Stimulated activated CD4-positive, alpha-beta T cell treated with anti-CD3 and anti-CD28 coated beads, Interleukin-4, amount 100 ng/mL, for 24 hours (primary cell): ENCODE data around the gene STAU1.
A peak's percentile ranks its signal among the peaks of the same experiment; 100 is the strongest.
"Not testable (repeated sequence)": the region's sequence is repeated elsewhere in the genome, so short reads cannot be mapped to it uniquely, and the experiment has no call there.

ENCODE experiments used
- DNase-seq: peaks from one replicate; pipeline ENCODE4 v3.0.0-alpha.2; 2020

The STAU1 gene, protein sequence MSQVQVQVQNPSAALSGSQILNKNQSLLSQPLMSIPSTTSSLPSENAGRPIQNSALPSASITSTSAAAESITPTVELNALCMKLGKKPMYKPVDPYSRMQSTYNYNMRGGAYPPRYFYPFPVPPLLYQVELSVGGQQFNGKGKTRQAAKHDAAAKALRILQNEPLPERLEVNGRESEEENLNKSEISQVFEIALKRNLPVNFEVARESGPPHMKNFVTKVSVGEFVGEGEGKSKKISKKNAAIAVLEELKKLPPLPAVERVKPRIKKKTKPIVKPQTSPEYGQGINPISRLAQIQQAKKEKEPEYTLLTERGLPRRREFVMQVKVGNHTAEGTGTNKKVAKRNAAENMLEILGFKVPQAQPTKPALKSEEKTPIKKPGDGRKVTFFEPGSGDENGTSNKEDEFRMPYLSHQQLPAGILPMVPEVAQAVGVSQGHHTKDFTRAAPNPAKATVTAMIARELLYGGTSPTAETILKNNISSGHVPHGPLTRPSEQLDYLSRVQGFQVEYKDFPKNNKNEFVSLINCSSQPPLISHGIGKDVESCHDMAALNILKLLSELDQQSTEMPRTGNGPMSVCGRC

DNA sequence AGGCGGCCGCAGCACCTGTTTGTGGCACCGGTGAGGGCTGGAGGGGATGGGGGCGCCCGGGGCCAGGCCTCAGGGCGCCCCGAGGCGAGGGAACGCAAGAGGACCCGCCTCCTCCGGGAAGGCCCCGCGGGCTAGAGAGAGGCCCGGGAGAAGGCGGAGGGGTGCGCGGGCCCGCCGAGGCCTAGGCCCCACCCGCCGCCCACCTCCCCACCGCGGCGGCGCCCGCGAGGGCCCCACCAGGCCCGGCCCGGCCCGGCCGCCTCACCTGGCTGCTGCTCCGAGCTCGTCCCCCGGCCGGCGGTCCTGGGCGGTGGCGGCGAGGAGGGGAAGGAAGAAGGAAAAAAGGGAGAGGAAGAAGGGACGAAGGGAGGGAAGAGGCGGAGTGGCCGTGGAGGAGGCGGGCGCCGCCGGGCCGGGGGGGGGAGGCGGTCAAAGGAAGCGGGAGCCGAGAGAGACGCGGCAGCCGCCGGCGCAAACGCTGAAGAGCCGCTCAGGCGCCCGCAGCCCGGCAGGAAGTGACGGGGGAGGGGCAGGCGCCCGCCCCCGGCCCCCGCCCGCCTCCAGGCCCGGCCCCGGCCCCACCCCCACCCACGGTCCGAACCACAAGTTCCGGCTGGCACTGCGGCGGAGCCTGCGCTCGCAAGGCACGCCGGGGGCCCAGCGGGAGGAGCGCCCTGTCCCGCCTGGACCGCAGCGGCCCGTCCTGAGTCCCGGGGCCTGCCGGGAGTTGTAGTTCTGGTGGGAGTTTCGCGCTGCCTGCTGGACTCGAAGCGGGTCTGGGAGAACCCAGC, at the start of gene STAU1:
STAU1 (minus strand) TSS at position 484 of the 791 bp plus-strand sequence. CDS start 22,133 bp downstream, outside the sequence.
- peak; percentile 92 for DNase-seq

DNA sequence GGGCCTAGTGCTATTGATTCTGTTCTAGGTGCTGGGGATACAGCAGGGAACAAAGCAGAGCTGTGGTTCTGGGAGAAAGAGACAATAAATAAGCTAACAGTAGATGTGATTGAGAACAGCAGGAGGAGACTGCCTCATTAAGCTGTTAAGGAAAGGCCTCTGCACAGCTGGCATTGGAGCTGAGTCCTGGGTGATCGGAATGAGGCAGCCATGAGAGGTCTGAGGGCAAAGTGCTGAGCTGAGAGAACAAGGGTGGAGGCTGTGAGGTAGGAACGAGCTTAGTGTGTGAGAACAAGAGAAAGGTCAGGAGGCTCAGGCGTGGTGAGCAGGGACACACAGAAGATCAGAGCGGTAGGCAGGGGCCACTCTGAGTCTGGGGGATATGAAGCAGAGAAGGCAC, 49.4 kb upstream of the STAU1 start:
- no peak for DNase-seq

DNA sequence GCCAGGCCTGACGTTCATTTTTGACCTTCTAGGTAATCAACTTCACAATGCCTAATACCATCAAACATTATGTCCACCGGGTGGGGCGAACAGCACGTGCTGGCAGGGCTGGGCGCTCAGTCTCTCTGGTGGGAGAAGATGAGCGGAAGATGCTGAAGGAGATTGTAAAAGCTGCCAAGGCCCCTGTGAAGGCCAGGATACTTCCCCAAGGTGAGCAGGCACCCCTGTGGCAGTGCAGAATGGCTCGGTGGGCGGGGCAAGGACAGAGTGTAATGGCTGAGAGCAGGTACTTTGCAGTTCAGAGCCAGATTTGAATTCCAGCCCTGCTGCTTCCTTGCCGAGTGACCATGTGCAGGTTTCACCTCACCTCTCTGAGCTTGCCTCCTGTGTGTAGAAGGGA, 48.2 kb upstream of the STAU1 start:
- no peak for DNase-seq

DNA sequence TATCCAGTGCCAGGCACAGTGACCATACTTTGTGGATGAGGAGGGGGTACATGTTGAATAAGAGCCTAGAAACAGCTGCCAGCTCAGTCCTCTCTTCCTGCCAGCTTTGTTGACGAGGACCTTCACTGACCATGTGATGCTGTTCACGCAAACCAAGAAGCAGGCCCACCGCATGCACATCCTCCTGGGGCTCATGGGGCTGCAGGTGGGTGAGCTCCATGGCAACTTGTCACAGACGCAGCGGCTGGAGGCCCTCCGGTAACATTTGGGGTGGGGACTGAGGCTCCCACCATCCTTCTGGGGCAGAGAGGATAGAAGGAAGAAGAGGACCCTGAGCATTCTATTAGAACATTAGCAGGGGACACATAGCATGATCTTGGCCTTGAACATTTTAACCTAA, 46.7 kb upstream of the STAU1 start:
- no peak for DNase-seq

DNA sequence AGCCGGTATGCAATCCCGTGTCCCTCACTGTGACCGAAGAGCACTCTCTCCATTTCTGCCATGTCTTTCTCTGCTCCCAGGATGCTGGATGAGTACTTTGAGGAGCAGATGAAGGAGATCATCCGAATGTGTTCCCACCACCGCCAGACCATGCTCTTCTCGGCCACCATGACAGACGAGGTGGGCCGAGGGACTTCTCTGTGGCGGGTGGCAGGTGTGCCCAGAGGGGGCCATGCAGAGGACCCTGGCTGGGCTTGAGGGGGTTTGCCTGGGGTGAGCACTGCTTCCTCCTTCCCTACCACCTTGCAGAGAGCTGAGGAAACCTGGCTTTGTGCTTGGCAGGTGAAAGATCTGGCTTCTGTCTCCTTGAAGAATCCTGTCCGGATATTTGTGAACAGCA, 45.1 kb upstream of the STAU1 start:
- no peak for DNase-seq

DNA sequence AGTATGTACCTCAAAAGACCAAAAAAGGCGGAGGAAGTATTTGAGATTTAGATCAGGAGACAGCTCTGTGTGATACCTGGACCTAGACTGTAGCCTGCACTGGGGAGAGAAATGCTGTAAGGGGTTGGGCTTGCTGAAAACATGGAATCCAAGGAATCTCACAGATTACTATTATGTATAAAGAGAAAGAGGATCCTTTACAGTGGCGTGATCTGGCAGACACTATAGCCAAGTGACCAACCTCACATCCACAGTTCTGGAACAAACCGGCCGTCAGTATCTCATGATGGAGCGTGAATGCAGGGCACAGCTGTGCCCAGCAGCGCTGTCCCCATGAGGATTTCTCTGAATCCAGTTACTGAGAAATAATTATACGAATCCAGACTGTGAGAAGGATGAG, 43.3 kb upstream of the STAU1 start:
- no peak for DNase-seq

DNA sequence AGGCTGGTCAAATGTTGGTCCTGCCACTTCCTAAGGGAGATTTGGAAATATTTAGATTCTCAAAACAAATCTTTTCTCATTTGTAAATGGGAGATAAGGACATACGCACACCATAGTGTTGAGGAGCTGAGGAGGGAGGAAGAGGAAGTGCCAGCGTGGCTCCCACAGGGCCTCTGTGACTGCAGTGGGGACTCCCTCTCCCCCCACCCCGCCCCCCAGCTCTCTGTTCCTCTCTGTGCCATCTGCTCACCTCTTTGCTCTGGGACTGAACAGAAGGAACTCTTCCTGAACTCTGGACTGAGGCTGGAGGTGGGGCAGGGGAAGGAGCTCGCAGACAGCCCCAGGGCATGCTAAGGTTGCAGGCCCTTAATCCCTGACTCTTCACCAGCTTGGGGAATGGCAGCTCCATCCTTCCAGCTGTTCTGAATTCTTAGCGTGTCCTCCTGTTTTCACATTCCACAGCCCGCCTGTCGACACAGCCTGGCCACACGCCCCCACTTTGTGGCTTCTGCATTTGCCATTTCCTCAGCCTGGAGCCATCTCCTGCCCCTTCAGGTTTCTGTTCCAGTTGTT, 42.5 kb upstream of the STAU1 start:
- no peak for DNase-seq

DNA sequence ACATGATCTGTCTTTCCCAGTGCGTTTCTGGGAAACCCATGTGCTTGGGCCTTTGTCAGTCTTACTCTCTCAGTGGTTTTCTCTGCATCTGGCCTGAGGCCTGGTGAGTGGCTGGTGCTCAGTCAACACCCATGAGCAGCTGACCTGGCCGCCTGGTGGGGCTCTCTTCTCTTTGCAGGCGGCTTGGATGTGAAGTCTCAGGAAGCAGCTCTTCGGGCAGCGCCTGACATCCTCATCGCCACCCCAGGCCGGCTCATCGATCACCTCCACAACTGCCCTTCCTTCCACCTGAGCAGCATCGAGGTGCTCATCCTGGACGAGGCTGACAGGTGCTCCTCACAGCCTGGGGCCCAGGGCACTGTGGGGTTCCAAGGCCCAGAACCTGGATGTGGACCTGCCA, 41.9 kb upstream of the STAU1 start:
- DNase-seq, result no peak

DNA sequence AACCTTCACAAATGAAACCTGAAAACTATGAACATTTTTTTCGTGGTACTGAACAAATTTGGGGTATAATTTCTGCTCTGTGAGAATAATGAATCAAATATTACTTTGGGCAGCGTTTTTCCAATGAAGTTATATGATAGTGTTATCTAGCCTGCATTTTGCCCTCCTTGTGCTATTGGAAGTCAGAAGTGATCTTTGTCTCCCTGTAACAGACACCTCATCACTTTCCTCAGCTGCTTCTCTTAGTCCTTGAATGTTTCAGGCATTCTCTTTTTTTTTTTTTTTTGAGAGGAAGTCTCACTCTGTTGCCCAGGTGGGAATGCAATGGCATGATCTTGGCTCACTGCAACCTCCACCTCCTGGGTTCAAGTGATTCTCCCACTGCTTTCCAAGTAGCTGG, 41.2 kb upstream of the STAU1 start:
- DNase-seq, result no peak

DNA sequence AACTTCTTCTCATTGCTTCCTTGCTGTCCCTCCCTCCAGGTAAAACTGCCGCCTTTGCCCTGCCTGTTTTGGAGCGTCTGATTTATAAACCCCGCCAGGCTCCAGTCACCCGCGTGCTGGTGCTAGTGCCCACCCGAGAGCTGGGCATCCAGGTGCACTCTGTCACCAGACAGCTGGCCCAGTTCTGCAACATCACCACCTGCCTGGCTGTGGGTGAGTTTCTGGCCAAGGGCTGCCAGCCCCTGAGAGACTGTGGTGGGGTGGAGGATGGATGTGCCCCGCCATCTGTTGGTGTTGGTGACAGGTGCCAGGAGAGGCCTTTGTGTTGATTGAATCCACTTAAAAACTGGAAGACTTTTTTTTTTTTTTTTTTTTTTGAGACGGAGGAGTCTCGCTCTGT, 40.5 kb upstream of the STAU1 start:
- no peak for DNase-seq

DNA sequence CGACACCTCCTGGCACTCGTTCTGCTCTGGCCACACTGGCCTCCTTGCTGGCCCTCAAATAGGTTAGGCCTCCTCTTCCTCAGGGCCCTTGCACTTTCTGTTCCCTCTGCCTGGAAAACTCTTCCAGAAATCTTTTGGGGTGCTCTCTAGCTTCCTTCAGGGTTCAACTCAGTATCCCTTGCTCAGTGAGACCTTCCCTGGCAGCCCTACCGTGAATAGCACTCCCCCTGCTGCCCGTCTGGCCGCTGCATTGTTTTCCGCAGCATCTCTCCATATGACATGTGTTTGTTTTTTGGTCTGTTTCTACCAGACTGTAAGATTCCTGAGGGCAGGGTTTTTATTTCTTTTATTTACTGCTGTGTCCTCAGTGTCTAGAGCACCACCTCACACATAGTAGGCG, 37.8 kb upstream of the STAU1 start:
- DNase-seq, result no peak

DNA sequence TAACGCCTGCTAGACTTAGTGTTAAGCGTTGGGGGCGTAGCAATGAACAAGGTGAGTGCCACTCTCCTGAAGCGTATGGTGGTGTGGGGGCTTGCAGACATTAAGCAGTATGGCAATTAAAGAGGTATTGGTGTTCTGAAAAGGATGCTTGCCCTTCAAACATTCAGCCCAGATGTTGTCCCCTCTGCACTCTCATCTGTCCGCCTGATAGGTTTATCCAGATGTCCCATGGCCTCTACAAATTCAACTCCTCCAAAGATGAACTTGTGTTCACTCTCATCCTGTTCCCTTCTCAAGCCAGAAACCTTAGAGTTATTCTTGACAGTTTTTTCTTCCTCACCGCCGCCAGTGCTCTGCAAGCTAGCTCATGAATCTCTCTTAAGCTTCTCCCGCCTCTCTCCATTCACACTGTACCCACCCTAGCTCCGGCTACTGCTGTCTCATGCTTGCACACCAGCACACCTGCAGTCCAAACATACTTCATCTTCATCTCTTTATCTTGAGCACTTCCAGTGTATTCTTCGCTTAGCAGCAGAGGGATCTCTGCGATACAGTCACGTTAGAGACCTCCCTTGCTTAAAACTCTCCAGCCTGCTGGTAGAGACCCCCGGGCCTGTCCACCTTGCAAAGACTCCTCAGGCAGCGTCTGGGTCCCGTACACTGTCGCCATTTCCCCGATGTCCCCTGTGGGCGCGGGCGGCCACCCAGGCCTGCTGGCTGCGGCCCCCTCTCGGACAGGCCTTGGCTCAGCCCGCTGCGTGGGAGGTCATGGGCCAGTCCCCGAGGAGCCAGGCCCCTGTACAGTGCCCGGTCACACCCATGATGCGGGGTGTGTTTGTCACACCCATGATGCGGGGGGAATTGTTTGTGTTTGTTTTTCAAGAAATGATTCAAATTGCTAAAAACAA, 32.0 kb upstream of the STAU1 start:
- no peak for DNase-seq

DNA sequence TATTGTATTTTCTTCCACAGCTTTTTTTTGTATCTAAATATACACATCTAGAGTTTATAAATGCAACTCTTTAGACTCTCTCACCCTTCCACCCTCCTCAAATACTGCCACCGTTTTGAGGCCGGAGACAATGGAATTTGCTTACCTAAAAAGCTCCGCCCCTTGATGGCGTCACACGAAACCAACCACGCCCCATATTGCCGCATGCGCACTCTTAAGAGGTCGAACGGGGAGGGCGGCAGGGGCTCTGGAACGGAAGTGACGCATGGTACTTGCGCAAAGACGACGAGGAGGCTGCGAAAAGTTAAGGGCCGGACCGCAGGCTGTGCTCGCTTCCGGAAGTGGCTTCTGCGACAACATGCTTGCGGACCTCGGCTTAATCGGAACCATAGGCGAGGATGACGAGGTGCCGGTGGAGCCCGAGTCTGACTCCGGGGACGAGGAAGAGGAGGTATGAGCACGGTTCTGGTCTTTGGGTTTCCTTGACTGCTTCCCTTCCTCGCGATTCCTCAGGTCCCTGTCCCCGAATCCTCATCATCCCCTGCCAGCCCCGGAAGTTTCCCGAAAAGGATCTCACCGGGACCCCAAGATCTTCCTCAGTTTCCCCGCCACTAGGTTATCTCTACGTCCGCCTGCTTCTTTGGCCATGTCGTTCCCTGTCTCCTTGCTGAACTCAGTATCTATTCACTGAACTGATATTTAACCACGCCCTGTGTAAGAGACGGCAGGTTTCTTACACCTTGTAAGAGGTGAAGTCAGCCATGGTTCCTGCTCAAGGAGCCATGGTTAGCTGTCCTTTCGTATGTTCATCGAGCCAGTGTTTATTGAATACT, 31.2 kb upstream of the STAU1 start, which contains the start of gene DDX27:
DDX27 (plus strand) TSS at position 326 of the 833 bp plus-strand sequence; CDS start at position 359, 33 bp downstream.
- DNase-seq, result peak; percentile 97

DNA sequence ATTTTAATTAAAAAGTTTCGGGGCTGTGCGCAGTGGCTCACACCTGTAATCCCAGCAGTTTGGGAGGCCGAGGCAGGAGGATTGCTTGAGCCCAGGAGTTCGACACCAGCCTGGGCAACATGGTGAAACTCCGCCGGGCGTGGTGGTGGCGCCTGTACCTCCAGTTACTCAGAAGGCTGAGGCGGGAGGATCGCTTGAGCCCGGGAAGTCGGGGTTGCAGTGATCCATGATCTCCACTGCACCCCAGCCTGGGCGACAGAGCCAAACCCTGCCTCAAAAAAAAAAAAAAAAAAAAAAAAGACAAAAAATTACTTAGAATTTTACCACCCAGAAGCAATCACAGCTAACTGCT, 30.6 kb upstream of the STAU1 start:
- DNase-seq, result not testable (repeated sequence)

DNA sequence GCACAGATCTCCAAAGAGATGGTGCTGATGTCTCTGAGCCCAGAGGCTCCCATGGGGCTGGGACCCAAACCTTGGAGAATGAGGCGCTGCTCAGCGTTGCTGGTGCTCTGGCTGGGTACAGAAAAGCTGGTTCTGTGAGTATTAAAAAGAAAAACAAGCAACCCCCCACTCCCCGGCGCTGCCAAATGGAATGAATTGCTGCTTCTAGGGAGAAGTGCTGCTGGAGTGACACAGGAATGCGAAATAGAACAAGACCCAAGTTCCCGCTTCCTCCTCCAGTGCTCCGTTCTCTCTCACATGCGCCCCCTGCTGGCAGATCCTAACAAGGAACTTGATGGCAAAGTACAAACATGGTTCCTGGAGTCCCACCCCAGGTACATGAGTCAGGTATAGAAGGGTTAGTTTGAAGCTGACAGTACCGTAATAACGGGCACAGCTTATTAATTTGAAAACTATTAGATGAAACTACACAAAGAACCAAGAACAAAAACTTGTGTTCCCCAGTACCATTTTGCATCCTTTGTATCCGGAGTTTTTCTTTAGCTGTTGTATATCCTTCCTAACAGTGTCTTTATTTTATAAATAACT, 29.0 kb upstream of the STAU1 start:
- DNase-seq, result peak; percentile 97

DNA sequence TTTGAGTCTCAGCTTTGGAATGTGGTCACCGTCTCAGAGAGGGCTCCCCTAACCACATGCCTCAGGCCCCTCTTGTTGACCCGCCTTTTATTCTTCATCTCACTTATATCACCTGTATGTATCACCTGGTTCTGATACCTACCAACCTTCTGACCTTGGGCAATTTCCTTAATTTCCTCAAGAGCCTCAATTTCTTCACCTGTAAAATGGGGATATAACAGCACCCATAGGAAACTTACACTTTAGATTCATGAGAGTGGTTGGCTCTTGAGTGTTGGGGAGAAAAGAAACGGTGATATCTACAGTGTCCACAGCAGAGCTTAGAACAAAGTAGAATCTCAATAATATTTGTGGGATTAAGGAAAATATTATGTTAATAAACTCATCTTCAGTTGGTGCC, 27.1 kb upstream of the STAU1 start:
- no peak for DNase-seq

DNA sequence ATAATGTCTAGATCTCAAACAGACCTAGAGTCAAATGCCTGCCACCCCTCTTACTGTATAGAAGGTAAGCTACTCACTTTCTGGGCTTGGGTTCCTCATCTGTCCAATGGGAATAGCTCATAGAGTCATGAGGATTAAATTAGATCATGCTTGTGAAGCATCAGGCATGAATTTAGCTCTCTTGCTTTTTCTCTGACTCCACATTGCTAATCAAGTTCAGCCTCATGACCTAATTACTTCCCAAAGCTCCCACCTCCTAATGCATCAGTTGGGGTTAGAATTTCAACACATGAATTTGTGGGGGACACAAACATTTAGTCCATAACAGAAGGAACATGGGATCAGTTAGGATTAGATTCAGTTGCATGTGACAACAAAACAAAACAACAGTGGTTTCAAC, 26.4 kb upstream of the STAU1 start:
- DNase-seq, result no peak

DNA sequence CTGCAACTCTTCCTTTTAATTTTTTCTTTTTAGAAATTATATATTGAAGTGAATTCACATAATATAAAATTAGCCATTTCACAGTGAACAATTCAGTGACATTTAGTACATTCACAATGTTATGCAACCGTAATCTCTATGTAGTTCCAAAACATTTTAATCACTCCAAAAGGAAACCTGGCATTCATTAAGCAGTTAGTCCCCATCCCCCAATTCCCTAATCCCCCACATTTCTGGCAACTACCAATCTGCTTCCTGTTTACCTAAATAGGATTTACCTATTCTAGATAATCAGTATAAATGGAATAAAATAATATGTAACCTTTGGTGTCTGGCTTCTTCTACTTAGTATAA, 22.6 kb upstream of the STAU1 start:
- DNase-seq, result no peak

DNA sequence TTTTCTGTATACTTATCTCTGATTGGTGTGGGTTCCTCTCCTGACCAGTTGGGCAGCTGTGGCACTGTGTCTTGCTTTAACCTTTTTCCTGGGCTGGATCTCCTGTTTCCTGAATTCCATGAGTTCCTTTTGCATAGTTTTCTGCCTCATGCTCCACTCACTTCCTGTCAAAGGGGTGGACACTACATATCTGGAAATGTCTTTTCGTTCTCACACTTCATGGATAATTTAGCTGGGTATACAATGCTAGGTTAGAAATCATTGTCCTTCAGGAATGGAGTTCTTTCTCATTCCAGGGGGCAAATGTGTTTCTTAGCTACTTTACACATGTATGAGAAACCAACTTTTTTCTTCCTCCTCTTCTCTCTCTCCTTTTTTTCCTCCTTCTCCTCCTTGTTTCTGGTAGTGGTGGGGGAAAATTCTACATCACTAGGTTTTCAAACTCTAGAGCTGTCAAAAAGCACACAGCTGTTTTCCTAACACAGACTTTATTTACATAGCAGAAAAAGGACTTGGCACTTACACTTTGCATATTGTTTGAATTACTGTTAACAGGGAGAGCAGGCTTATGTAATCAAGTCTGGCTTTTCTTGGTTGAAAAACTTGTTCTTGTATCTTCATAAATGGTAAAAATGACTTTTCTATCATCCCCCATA, 22.1 kb upstream of the STAU1 start:
- DNase-seq, result no peak

DNA sequence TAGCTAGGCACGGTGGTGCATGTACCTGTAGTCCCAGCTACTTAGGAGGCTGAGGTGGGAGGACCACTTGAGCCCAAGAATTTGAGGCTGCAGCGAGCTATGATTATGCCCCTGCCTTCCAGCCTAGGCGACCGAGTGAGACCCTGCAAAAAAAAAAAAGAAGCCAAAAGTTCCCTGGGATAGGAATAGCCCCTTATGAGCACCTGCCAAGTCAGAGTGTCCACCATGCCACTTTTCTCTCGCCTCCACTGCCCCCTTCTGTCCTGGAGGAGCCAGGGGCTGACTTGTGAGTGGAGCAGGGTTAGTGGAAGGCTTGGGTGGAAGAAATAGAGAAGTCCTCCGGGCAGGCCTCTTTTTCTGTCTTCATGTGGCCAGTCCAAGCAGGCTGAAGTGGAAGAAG, 18.9 kb upstream of the STAU1 start:
- DNase-seq, result no peak

DNA sequence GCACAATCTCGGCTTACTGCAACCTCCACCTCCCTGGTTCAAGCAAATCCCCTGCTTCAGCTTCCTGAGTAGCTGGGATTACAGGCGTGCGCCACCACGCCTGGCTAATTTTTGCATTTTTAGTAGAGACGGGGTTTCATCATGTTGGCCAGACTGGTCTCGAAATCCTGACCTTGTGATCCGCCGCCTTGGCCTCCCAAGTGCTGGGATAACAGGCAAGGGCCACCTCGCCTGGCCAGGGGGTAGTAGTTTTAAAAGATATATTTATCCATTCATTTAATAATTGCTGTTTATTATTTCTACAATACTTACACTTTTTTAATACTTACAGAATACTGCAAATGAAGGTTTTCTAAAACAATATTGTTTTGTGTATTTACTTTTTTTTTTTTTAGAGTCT, 15.6 kb upstream of the STAU1 start:
- no peak for DNase-seq
